ENCODE measurements around the gene MRPS12.
"Not testable (repeated sequence)": the region's sequence is repeated elsewhere in the genome, so short reads cannot be mapped to it uniquely, and the experiment has no call there.

Gene MRPS12

DNA sequence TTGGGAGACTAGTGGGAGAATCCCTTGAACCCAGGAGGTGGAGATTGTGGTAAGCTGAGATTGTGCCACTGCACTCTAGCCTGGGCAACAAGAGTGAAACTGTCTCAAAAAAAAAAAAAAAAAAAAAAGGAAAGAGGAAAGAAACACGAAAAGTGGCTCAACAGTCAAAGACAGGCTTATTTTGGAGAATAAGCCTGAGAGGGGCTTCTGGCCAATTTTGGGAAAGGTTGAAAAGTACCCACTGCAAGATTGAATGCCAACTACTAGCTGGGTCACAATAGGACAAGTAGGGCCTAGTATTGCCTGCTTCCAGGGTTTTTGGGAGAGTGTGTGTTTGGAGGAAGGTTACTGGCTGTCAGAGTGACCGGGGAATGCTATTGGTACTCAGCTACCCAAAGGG is 27.6 kb downstream of the MRPS12 start:
- Histone ChIP-seq H2BK120ac (ENCODE audit: low read depth, low read length) (no peak overlapping the region), H3K9me3 (replicated peaks in 1 of 2; ENCODE audit: control insufficient read depth in 2 of 2, insufficient read depth in 1 of 2, low read depth in 1 of 2, low read length in 2 of 2) (peaks cover 0 to 4% of the 10 kb centered on the region in 2 donors), H2AK5ac (ENCODE audit: low read depth, low read length) (no peak overlapping the region), H3K18ac (ENCODE audit: low read length) (no peak overlapping the region), H3K36me3 (replicated peaks in 1 of 2; ENCODE audit: control insufficient read depth in 2 of 2, insufficient read depth in 2 of 2, low read length in 2 of 2) (peaks cover 0 to 4% of the 10 kb centered on the region in 2 donors), H3K27ac (replicated peaks; ENCODE audit: low read length) (no peak overlapping the region), H4K91ac (ENCODE audit: low read depth, low read length, poor library complexity) (no peak overlapping the region), H3K4me3 (ENCODE audit: low read length in 2 of 2) (no peak overlapping the region), H3K23ac (ENCODE audit: low read depth, low read length, poor library complexity) (no peak overlapping the region), H3K79me1 (ENCODE audit: low read depth, low read length) (no peaks in the 10 kb centered on the region), H2BK12ac (ENCODE audit: low read length) (no peak overlapping the region), H3K9ac (ENCODE audit: low read depth, low read length, poor library complexity) (no peak overlapping the region), H2BK15ac (ENCODE audit: low read length) (no peak overlapping the region), H3K14ac (ENCODE audit: low read length) (no peak overlapping the region), H3K4me1 (ENCODE audit: control insufficient read depth in 2 of 2, insufficient read depth in 1 of 2, low read depth in 1 of 2, low read length in 2 of 2) (peaks cover 0 to 2% of the 10 kb centered on the region in 2 donors), H3K4ac (ENCODE audit: low read length) (no peak overlapping the region), H3K27me3 (ENCODE audit: control insufficient read depth in 3 of 3, insufficient read depth in 3 of 3, low read depth in 1 of 3, low read length in 3 of 3) (no peaks in the 10 kb centered on the region), H2AFZ (ENCODE audit: low read length) (no peak overlapping the region), H3K4me2 (ENCODE audit: insufficient read depth, low read length, poor library complexity, severe bottlenecking) (no peak overlapping the region), H4K8ac (ENCODE audit: low read depth, low read length) (no peak overlapping the region), H2BK5ac (ENCODE audit: low read length) (no peak overlapping the region)
- no CpG with 5 or more reads among the region's 2 CpGs for WGBS, 2 donors (ENCODE audit: extremely low coverage in 2 of 2, insufficient read length in 2 of 2, insufficient replicate concordance in 1 of 2)
- no peak for DNase-seq (ENCODE audit: low spot score)

- Histone ChIP-seq H3K18ac (ENCODE audit: low read length) (no peak overlapping the region), H2AFZ (ENCODE audit: low read length) (no peak overlapping the region), H3K79me1 (ENCODE audit: low read depth, low read length) (no peaks in the 10 kb centered on the region), H4K8ac (ENCODE audit: low read depth, low read length) (no peak overlapping the region), H3K27me3 (ENCODE audit: control insufficient read depth in 3 of 3, insufficient read depth in 3 of 3, low read depth in 1 of 3, low read length in 3 of 3) (no peaks in the 10 kb centered on the region), H3K4ac (ENCODE audit: low read length) (no peak overlapping the region), H2BK15ac (ENCODE audit: low read length) (no peak overlapping the region), H3K23ac (ENCODE audit: low read depth, low read length, poor library complexity) (no peak overlapping the region), H3K27ac (replicated peaks; ENCODE audit: low read length) (no peak overlapping the region), H3K36me3 (replicated peaks in 1 of 2; ENCODE audit: control insufficient read depth in 2 of 2, insufficient read depth in 2 of 2, low read length in 2 of 2) (peaks cover 0 to 4% of the 10 kb centered on the region in 2 donors), H3K9me3 (replicated peaks in 1 of 2; ENCODE audit: control insufficient read depth in 2 of 2, insufficient read depth in 1 of 2, low read depth in 1 of 2, low read length in 2 of 2) (peaks cover 0 to 4% of the 10 kb centered on the region in 2 donors), H2BK12ac (ENCODE audit: low read length) (no peak overlapping the region), H2BK120ac (ENCODE audit: low read depth, low read length) (no peak overlapping the region), H3K9ac (ENCODE audit: low read depth, low read length, poor library complexity) (no peak overlapping the region), H4K91ac (ENCODE audit: low read depth, low read length, poor library complexity) (no peak overlapping the region), H3K4me2 (ENCODE audit: insufficient read depth, low read length, poor library complexity, severe bottlenecking) (no peak overlapping the region), H2BK5ac (ENCODE audit: low read length) (no peak overlapping the region), H3K4me1 (ENCODE audit: control insufficient read depth in 2 of 2, insufficient read depth in 1 of 2, low read depth in 1 of 2, low read length in 2 of 2) (peaks cover 0 to 2% of the 10 kb centered on the region in 2 donors), H3K14ac (ENCODE audit: low read length) (no peak overlapping the region), H2AK5ac (ENCODE audit: low read depth, low read length) (no peak overlapping the region), H3K4me3 (ENCODE audit: low read length in 2 of 2) (no peak overlapping the region)
- WGBS, 2 donors (ENCODE audit: extremely low coverage in 2 of 2, insufficient read length in 2 of 2, insufficient replicate concordance in 1 of 2), result no CpG with 5 or more reads among the region's 5 CpGs
- no peak for DNase-seq (ENCODE audit: low spot score)
These were observed 28.9 kb downstream of the MRPS12 start for GRCh38 chr19:38959618-38960017.

GRCh38 chr19:38964738-38965137 is 34.0 kb downstream of the MRPS12 start:
- H3K79me1 ChIP-seq (ENCODE audit: low read depth, low read length), result no peaks in the 10 kb centered on the region
- H3K9me3 ChIP-seq (replicated peaks in 1 of 2; ENCODE audit: control insufficient read depth in 2 of 2, insufficient read depth in 1 of 2, low read depth in 1 of 2, low read length in 2 of 2), result no peaks in the 10 kb centered on the region
- no peak overlapping the region for H4K91ac ChIP-seq (ENCODE audit: low read depth, low read length, poor library complexity)
- H2BK15ac ChIP-seq (ENCODE audit: low read length), result no peak overlapping the region
- no peak overlapping the region for H3K14ac ChIP-seq (ENCODE audit: low read length)
- H3K27me3 ChIP-seq (ENCODE audit: control insufficient read depth in 3 of 3, insufficient read depth in 3 of 3, low read depth in 1 of 3, low read length in 3 of 3), result no peaks in the 10 kb centered on the region
- H3K4me1 ChIP-seq (ENCODE audit: control insufficient read depth in 2 of 2, insufficient read depth in 1 of 2, low read depth in 1 of 2, low read length in 2 of 2), result peaks cover 0 to 2% of the 10 kb centered on the region in 2 donors
- H3K9ac ChIP-seq (ENCODE audit: low read depth, low read length, poor library complexity), result no peak overlapping the region
- H3K4ac ChIP-seq (ENCODE audit: low read length), result no peak overlapping the region
- no peaks in the 10 kb centered on the region for H3K36me3 ChIP-seq (replicated peaks in 1 of 2; ENCODE audit: control insufficient read depth in 2 of 2, insufficient read depth in 2 of 2, low read length in 2 of 2)
- no peak overlapping the region for H4K8ac ChIP-seq (ENCODE audit: low read depth, low read length)
- no peak overlapping the region for H2BK5ac ChIP-seq (ENCODE audit: low read length)
- no peak overlapping the region for H2BK12ac ChIP-seq (ENCODE audit: low read length)
- no peak overlapping the region for H3K4me3 ChIP-seq (ENCODE audit: low read length in 2 of 2)
- DNase-seq (ENCODE audit: low spot score), result no peak
- H2BK120ac ChIP-seq (ENCODE audit: low read depth, low read length), result no peak overlapping the region
- no peak overlapping the region for H3K18ac ChIP-seq (ENCODE audit: low read length)
- H3K23ac ChIP-seq (ENCODE audit: low read depth, low read length, poor library complexity), result no peak overlapping the region
- H3K27ac ChIP-seq (replicated peaks; ENCODE audit: low read length), result no peak overlapping the region
- H2AK5ac ChIP-seq (ENCODE audit: low read depth, low read length), result no peak overlapping the region
- no peak overlapping the region for H3K4me2 ChIP-seq (ENCODE audit: insufficient read depth, low read length, poor library complexity, severe bottlenecking)
- no CpG with 5 or more reads among the region's 2 CpGs for WGBS, 2 donors (ENCODE audit: extremely low coverage in 2 of 2, insufficient read length in 2 of 2, insufficient replicate concordance in 1 of 2)
- H2AFZ ChIP-seq (ENCODE audit: low read length), result no peak overlapping the region

DNA sequence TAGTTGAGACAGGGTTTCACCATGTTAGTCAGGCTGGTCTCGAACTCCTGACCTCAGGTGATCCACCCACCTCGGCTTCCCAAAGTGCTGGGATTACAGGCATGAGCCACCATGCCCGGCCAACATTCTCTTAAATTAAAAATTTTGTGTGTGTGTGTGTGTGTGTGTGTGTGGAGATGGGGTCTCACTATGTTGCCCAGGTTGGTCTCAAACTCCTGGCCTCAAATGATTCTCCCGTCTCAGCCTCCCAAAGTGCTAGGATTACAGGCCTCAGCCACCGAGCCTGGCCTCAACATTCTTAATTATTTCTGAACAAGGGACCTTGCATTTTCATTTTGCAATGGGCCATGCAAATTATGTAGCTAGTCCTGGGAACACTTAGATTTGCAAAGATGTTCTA is 35.4 kb downstream of the MRPS12 start:
- H3K4ac ChIP-seq (ENCODE audit: low read length); H3K23ac ChIP-seq (ENCODE audit: low read depth, low read length, poor library complexity); H3K79me1 ChIP-seq (ENCODE audit: low read depth, low read length); H3K4me1 ChIP-seq (ENCODE audit: control insufficient read depth in 2 of 2, insufficient read depth in 1 of 2, low read depth in 1 of 2, low read length in 2 of 2); H3K27ac ChIP-seq (replicated peaks; ENCODE audit: low read length); H2BK120ac ChIP-seq (ENCODE audit: low read depth, low read length); H3K4me2 ChIP-seq (ENCODE audit: insufficient read depth, low read length, poor library complexity, severe bottlenecking); H3K9ac ChIP-seq (ENCODE audit: low read depth, low read length, poor library complexity); H3K14ac ChIP-seq (ENCODE audit: low read length); H2AFZ ChIP-seq (ENCODE audit: low read length); H4K8ac ChIP-seq (ENCODE audit: low read depth, low read length); DNase-seq (ENCODE audit: low spot score); H3K18ac ChIP-seq (ENCODE audit: low read length); H2BK5ac ChIP-seq (ENCODE audit: low read length); H2BK12ac ChIP-seq (ENCODE audit: low read length); H3K4me3 ChIP-seq (ENCODE audit: low read length in 2 of 2); H3K36me3 ChIP-seq (replicated peaks in 1 of 2; ENCODE audit: control insufficient read depth in 2 of 2, insufficient read depth in 2 of 2, low read length in 2 of 2); H4K91ac ChIP-seq (ENCODE audit: low read depth, low read length, poor library complexity); H2AK5ac ChIP-seq (ENCODE audit: low read depth, low read length); H3K9me3 ChIP-seq (replicated peaks in 1 of 2; ENCODE audit: control insufficient read depth in 2 of 2, insufficient read depth in 1 of 2, low read depth in 1 of 2, low read length in 2 of 2); H3K27me3 ChIP-seq (ENCODE audit: control insufficient read depth in 3 of 3, insufficient read depth in 3 of 3, low read depth in 1 of 3, low read length in 3 of 3); H2BK15ac ChIP-seq (ENCODE audit: low read length): not testable (repeated sequence)
- WGBS, 2 donors (ENCODE audit: extremely low coverage in 2 of 2, insufficient read length in 2 of 2, insufficient replicate concordance in 1 of 2), result no CpG with 5 or more reads among the region's 5 CpGs
